ENCODE measurements around the gene NTM.

GRCh38 chr11:131817687-131818188 lies 447.3 kb downstream of the NTM start:
- no peak for TF ChIP-seq CTCF (IDR thresholded peaks at IDR 0.05; ENCODE audit: extremely low read depth in 1 of 2, insufficient read depth in 1 of 2, low read depth in 1 of 2, low read length in 2 of 2)
- TF ChIP-seq EZH2 (IDR thresholded peaks at IDR 0.05; ENCODE audit: borderline replicate concordance, low read depth, low read length, severe bottlenecking), result no peak
- TF ChIP-seq FOS (IDR thresholded peaks at IDR 0.05; ENCODE audit: borderline replicate concordance, insufficient read depth, low read length), result no peak
- TF ChIP-seq MYC (IDR thresholded peaks at IDR 0.05; ENCODE audit: low read depth, low read length), result no peak

Data from endothelial cell of umbilical vein (primary cell).